ENCODE data around the gene ERF. TPM values are rescaled to one million over a fixed set of nuclear protein-coding genes. Genes with fewer than 3 reads are reported as not detected.

ERF gene
- total and polyA plus RNA-seq, 10 of the 15 experiments (the other 5 are each of a cell fraction or from before 2014, with no cell fraction given), result 0.02 to 51.8 (median 14.4) TPM

- TF ChIP-seq MXI1 (IDR thresholded peaks at IDR 0.05; ENCODE audit: low read depth, low read length), result peak; percentile 78
- peak in 1 of 2 experiments; percentile 78; a peak in 2 of 4 replicates for TF ChIP-seq BHLHE40 (IDR thresholded peaks at IDR 0.05; ENCODE audit: borderline replicate concordance in 1 of 2, low read depth in 2 of 2, low read length in 1 of 2)
- TF ChIP-seq PAX5 (IDR thresholded peaks at IDR 0.05; ENCODE audit: borderline replicate concordance, low read depth, low read length), result no peak
- peak; percentile 87 for TF ChIP-seq NR2C1 (IDR thresholded peaks at IDR 0.05)
- TF ChIP-seq STAT1 (conservative IDR thresholded peaks at IDR 0.05), result peak; percentile 23; the same call in 1 of the 2 replicates
- TF ChIP-seq MYC (IDR thresholded peaks at IDR 0.05; ENCODE audit: insufficient read depth, insufficient read length, insufficient replicate concordance, low read length, severe bottlenecking), result no peak
- TF ChIP-seq CEBPB (IDR thresholded peaks at IDR 0.05; ENCODE audit: borderline replicate concordance in 1 of 2, low read depth in 2 of 2, low read length in 2 of 2), result no peak
- no peak for TF ChIP-seq SMC3 (IDR thresholded peaks at IDR 0.05; ENCODE audit: borderline replicate concordance, low read length)
These were observed 12.2 kb downstream of the ERF start, which contains the start of gene GSK3A (continued) for GRCh38 chr19:42242512-42243409.

- Histone ChIP-seq H3K4me3 (peak overlapping the region; percentile 85), H3K79me2 (ENCODE audit: control insufficient read depth, insufficient read depth, low read length) (peaks cover 38% of the 10 kb centered on the region), H3K27ac (ENCODE audit: control insufficient read depth, insufficient read depth) (peak overlapping the region; percentile 76), H3K36me3 (ENCODE audit: control insufficient read depth in 2 of 2, insufficient read depth in 2 of 2, low read length in 1 of 2) (peaks cover 0 to 4% of the 10 kb centered on the region in 2 experiments; a peak in 1 of 4 replicates), H3K4me2 (ENCODE audit: control insufficient read depth, insufficient read depth) (peak overlapping the region; percentile 98), H3K4me1 (ENCODE audit: control insufficient read depth, insufficient read depth, low read length) (peaks cover 17% of the 10 kb centered on the region), H3K9ac (ENCODE audit: control insufficient read depth, insufficient read depth, low read length) (peak overlapping the region; percentile 96), H2AFZ (ENCODE audit: control insufficient read depth, low read depth, low read length) (no peak overlapping the region; the same call in none of the 2 replicates), H3K9me3 (replicated peaks; ENCODE audit: control insufficient read depth, insufficient read depth, low read length) (no peaks in the 10 kb centered on the region), H3K27me3 (replicated peaks in 1 of 2; ENCODE audit: control insufficient read depth in 2 of 2, insufficient read depth in 2 of 2, low read length in 1 of 2) (no peaks in the 10 kb centered on the region), H4K20me1 (ENCODE audit: control insufficient read depth, insufficient read depth) (no peaks in the 10 kb centered on the region)
- POLR2A ChIA-PET, result interaction anchor here (0.5 to 6.7 kb wide), 19 partner anchors 9 to 259 kb away, joined by 3 to 51 read pairs (median 6); partner anchors contain the start of genes CIC, ERF, POU2F2 and ZNF526
- in situ Hi-C loops (cut with MboI) (no loop called here), intact Hi-C loops (cut with micrococcal nuclease; ENCODE audit: unreplicated experiment) (loop anchor here (2.0 to 5.0 kb wide), 2 partner anchors 21 to 110 kb away; partner anchors contain the start of genes POU2F2 and ZNF526)
- WGBS (ENCODE audit: insufficient coverage, insufficient replicate concordance, low lambda C conversion rate, missing lambda C conversion rate), result 1% methylated on average over 17 of the region's 49 CpGs
- BruUV-seq (replicated peaks), result no TSS peak
- ATAC-seq (no peak), DNase-seq (ENCODE audit: low read depth, low spot score) (no peak), FAIRE-seq (no peak)
- SMC1A ChIA-PET (ENCODE audit: uncharacterized antibody, unreplicated experiment), result interaction anchor here (1.1 to 6.3 kb wide), 8 partner anchors 9 to 133 kb away, joined by 3 to 70 read pairs (median 5); no protein-coding TSS in a partner anchor
- CTCF ChIA-PET, result interaction anchor here (1.3 to 6.7 kb wide), 11 partner anchors 10 to 160 kb away, joined by 3 to 111 read pairs (median 5); partner anchors contain the start of gene ZNF526
- RAD21 ChIA-PET (ENCODE audit: unreplicated experiment), result interaction anchor here (0.5 to 6.0 kb wide), 17 partner anchors 21 to 283 kb away, joined by 3 to 82 read pairs (median 5); partner anchors contain the start of genes CIC, DEDD2, POU2F2 and RABAC1
- TF ChIP-seq MXI1 (IDR thresholded peaks at IDR 0.05; ENCODE audit: low read depth, low read length) (no peak), IKZF1 (conservative IDR thresholded peaks at IDR 0.05) (no peak), ZSCAN29 (IDR thresholded peaks at IDR 0.05) (peak; percentile 65; the same call in 1 of the 2 replicates), NKRF (conservative IDR thresholded peaks at IDR 0.05) (peak; percentile 94), DPF2 (IDR thresholded peaks at IDR 0.05) (0 out of 2 replicates have a peak, but pooled peaks have one; percentile 71), USF2 (IDR thresholded peaks at IDR 0.05; ENCODE audit: borderline replicate concordance, low read depth, low read length) (no peak), MEF2A (IDR thresholded peaks at IDR 0.05; ENCODE audit: insufficient read depth, low read depth, low read length) (0 out of 2 replicates have a peak, but pooled peaks have one; percentile 19), SP1 (IDR thresholded peaks at IDR 0.05; ENCODE audit: low read depth, low read length) (no peak), LARP7 (IDR thresholded peaks at IDR 0.05) (0 out of 2 replicates have a peak, but pooled peaks have one; percentile 93)
These were observed 12.8 kb downstream of the ERF start for GRCh38 chr19:42242069-42242511.
